ENCODE measurements around the gene TXNL4A.

Gene TXNL4A

GRCh38 chr18:79988451-79989194 is at the start of gene TXNL4A (continued):
- TF ChIP-seq ZNF76 (tag by site-specific recombination; IDR thresholded peaks at IDR 0.05; ENCODE audit: borderline replicate concordance, low read depth) (no peak), ZNF501 (tag by site-specific recombination; IDR thresholded peaks at IDR 0.05) (peak; percentile 61), KLF7 (tag by site-specific recombination; IDR thresholded peaks at IDR 0.05; ENCODE audit: borderline replicate concordance) (no peak), RBAK (tag by site-specific recombination; IDR thresholded peaks at IDR 0.05) (no peak), ZFHX2 (tag by site-specific recombination; conservative IDR thresholded peaks at IDR 0.05) (peak; percentile 51; the same call in 1 of the 2 replicates), ZNF19 (tag by site-specific recombination; IDR thresholded peaks at IDR 0.05; ENCODE audit: low read depth) (no peak), ZFP37 (tag by site-specific recombination; IDR thresholded peaks at IDR 0.05) (peak; percentile 35; the same call in 1 of the 2 replicates), SP2 (tag by site-specific recombination; IDR thresholded peaks at IDR 0.05) (peak; percentile 41), ZNF324 (tag by site-specific recombination; IDR thresholded peaks at IDR 0.05) (no peak), EGR2 (tag by site-specific recombination; IDR thresholded peaks at IDR 0.05; ENCODE audit: low read depth) (0 out of 2 replicates have a peak, but pooled peaks have one; percentile 1), GLIS2 (tag by site-specific recombination; IDR thresholded peaks at IDR 0.05) (peak; percentile 11; the same call in 1 of the 2 replicates), ZNF654 (tag by site-specific recombination; IDR thresholded peaks at IDR 0.05; ENCODE audit: low read depth) (no peak), PRDM6 (tag by site-specific recombination; IDR thresholded peaks at IDR 0.05) (no peak)

GRCh38 chr18:80037300-80037699 is 48.9 kb upstream of the TXNL4A start:
- ChIA-PET CTCF (no interaction called here), POLR2A (no interaction called here)
- Histone ChIP-seq H3K27ac (ENCODE audit: extremely low read depth, low read depth, low read length) (no peak overlapping the region), H3K36me3 (ENCODE audit: control insufficient read depth in 2 of 2, insufficient read depth in 1 of 2, low read length in 2 of 2) (peaks cover 10 to 21% of the 10 kb centered on the region in 2 experiments; a peak in 2 of 3 replicates), H3K9me3 (ENCODE audit: control insufficient read depth, insufficient read depth, low read depth, low read length) (no peaks in the 10 kb centered on the region), H3K4me3 (ENCODE audit: low read depth, low read length) (no peak overlapping the region), H3K4me1 (ENCODE audit: control insufficient read depth, insufficient read depth, low read length) (peaks cover 9% of the 10 kb centered on the region; the same call in 1 of the 2 replicates)
- TF ChIP-seq REST (tag by site-specific recombination; IDR thresholded peaks at IDR 0.05): peak; percentile 88
- TF ChIP-seq ZNF76 (tag by site-specific recombination; IDR thresholded peaks at IDR 0.05; ENCODE audit: borderline replicate concordance, low read depth): no peak

- Histone ChIP-seq H3K4me3 (ENCODE audit: low read depth, low read length) (no peak overlapping the region), H3K27ac (ENCODE audit: extremely low read depth, low read depth, low read length) (no peak overlapping the region), H3K4me1 (ENCODE audit: control insufficient read depth, insufficient read depth, low read length) (peaks cover 9% of the 10 kb centered on the region; the same call in 1 of the 2 replicates), H3K36me3 (ENCODE audit: control insufficient read depth in 2 of 2, insufficient read depth in 1 of 2, low read length in 2 of 2) (peaks cover 6 to 20% of the 10 kb centered on the region in 2 experiments; a peak in 2 of 3 replicates), H3K9me3 (ENCODE audit: control insufficient read depth, insufficient read depth, low read depth, low read length) (no peaks in the 10 kb centered on the region)
- POLR2A ChIA-PET: no interaction called here
- TF ChIP-seq MZF1 (tag by site-specific recombination; IDR thresholded peaks at IDR 0.05; ENCODE audit: borderline replicate concordance) (no peak), ZNF558 (tag by site-specific recombination; IDR thresholded peaks at IDR 0.05) (no peak), ZFP37 (tag by site-specific recombination; IDR thresholded peaks at IDR 0.05) (no peak), ZNF610 (tag by site-specific recombination; IDR thresholded peaks at IDR 0.05; ENCODE audit: borderline replicate concordance) (no peak)
- CTCF ChIA-PET: interaction anchor here (0.7 kb wide), 1 partner anchor 8 kb away, joined by 3 read pairs; no protein-coding TSS in a partner anchor
Observed at GRCh38 chr18:80035997-80036396, 47.6 kb upstream of the TXNL4A start.

Data from HEK293 (cell line).